Cerebellar cortex (tissue), 1 donor: ENCODE results near the gene CCDC142.
"Not testable (repeated sequence)": the region's sequence is repeated elsewhere in the genome, so short reads cannot be mapped to it uniquely, and the experiment has no call there.

Experiments used
- DNase-seq: peaks from one replicate; pipeline ENCODE4 v3.0.0-alpha.2; 2015; ENCODE audit warnings: low spot score

CCDC142 gene

GRCh38 chr2:74471332-74472065 is 11.3 kb downstream of the CCDC142 start:
- DNase-seq = no peak

- not testable (repeated sequence) for DNase-seq
Observed at GRCh38 chr2:74470742-74471141, 12.1 kb downstream of the CCDC142 start.

- DNase-seq = no peak
Observed at GRCh38 chr2:74464406-74464805, 18.4 kb downstream of the CCDC142 start.

GRCh38 chr2:74462786-74463105 is 20.1 kb downstream of the CCDC142 start:
- DNase-seq = no peak

GRCh38 chr2:74462054-74462785 is 20.6 kb downstream of the CCDC142 start:
- no peak for DNase-seq

GRCh38 chr2:74461187-74462053 is 21.4 kb downstream of the CCDC142 start:
- peak; percentile 33 for DNase-seq

- not testable (repeated sequence) for DNase-seq
Observed at GRCh38 chr2:74460187-74460586, 22.6 kb downstream of the CCDC142 start.

GRCh38 chr2:74459503-74460118 is 23.2 kb downstream of the CCDC142 start:
- DNase-seq = not testable (repeated sequence)

- DNase-seq = no peak
Observed at GRCh38 chr2:74458938-74459363, 23.8 kb downstream of the CCDC142 start.

- DNase-seq = peak; percentile 100
Observed at GRCh38 chr2:74458132-74458937, 24.5 kb downstream of the CCDC142 start, which contains the start of gene WBP1. WBP1 (plus strand) TSS chr2:74458438; CDS start chr2:74458603, 165 bp downstream.

- DNase-seq = peak; percentile 62
Observed at GRCh38 chr2:74457549-74458131, 25.2 kb downstream of the CCDC142 start.

- DNase-seq = no peak
Observed at GRCh38 chr2:74457129-74457548, 25.7 kb downstream of the CCDC142 start.

GRCh38 chr2:74454654-74455511 is 27.9 kb downstream of the CCDC142 start, which contains the start of gene INO80B:
INO80B (plus strand) TSS chr2:74455087; CDS start chr2:74455117, 30 bp downstream.
- DNase-seq = peak; percentile 98

GRCh38 chr2:74450570-74451190 is 32.1 kb downstream of the CCDC142 start:
- DNase-seq = no peak

GRCh38 chr2:74448771-74449170 is 34.0 kb downstream of the CCDC142 start:
- DNase-seq = no peak

- no peak for DNase-seq
Observed at GRCh38 chr2:74447230-74447999, 35.4 kb downstream of the CCDC142 start.

- no peak for DNase-seq
Observed at GRCh38 chr2:74444498-74445318, 38.1 kb downstream of the CCDC142 start.
